ENCODE measurements around the gene KAZN. TPM values are rescaled to one million over a fixed set of nuclear protein-coding genes. Genes with fewer than 3 reads are reported as not detected.

Gene KAZN
- polyA plus RNA-seq, 1 experiment: 5.5 TPM

DNA sequence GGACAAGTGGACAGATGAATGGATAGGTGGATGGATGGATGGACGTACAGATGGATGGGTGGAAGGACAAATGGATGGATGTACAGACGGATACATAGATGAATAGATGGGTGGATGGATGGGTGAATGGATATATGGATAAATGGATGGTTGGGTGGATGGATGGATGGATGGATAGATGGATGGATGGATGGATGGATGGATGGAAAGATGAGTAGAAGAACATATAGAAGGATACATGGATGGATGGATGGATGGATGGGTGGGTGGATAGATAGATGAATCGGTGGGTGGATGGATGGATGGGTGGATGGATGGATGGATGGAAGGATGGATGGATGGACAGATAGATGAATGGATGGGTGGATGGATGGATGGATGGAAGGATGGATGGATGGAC lies 274.3 kb downstream of the KAZN start:
- POLR2A ChIA-PET: no interaction called here
- H3K4me3 ChIP-seq (ENCODE audit: low read depth, low read length): no peak overlapping the region
- TF ChIP-seq, protein P1, sequence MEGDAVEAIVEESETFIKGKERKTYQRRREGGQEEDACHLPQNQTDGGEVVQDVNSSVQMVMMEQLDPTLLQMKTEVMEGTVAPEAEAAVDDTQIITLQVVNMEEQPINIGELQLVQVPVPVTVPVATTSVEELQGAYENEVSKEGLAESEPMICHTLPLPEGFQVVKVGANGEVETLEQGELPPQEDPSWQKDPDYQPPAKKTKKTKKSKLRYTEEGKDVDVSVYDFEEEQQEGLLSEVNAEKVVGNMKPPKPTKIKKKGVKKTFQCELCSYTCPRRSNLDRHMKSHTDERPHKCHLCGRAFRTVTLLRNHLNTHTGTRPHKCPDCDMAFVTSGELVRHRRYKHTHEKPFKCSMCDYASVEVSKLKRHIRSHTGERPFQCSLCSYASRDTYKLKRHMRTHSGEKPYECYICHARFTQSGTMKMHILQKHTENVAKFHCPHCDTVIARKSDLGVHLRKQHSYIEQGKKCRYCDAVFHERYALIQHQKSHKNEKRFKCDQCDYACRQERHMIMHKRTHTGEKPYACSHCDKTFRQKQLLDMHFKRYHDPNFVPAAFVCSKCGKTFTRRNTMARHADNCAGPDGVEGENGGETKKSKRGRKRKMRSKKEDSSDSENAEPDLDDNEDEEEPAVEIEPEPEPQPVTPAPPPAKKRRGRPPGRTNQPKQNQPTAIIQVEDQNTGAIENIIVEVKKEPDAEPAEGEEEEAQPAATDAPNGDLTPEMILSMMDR (IDR thresholded peaks at IDR 0.05; ENCODE audit: insufficient read depth, low read depth, low read length): no peak
- H3K27me3 ChIP-seq (ENCODE audit: control insufficient read depth, insufficient read depth, low read length): no peaks in the 10 kb centered on the region
- CTCF ChIA-PET: interaction anchor here (0.7 kb wide), 1 partner anchor 12 kb away, joined by 3 read pairs; no protein-coding TSS in a partner anchor
- no peaks in the 10 kb centered on the region for H3K36me3 ChIP-seq (ENCODE audit: control insufficient read depth, insufficient read depth, low read length)
- DNase-seq (ENCODE audit: low read depth): no peak

DNA sequence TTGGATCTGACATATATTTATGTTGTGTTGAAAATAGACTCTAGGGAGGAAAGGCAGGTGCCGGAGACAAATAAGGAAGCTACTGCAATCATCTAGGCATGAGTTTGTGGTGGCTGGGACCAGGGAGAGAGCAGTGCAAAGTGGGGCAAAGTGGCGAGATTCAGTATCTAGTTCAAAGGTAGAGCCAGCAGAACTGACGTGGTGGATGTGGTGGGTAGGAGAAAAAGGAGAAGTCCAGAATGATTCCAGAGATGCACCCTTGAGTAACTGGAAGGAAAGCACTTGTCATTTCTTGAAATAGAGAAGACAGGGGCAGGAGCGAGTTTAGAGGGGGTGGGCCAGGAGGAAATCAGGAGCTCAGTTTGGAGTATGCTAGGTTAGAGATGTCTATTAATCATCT lies 275.2 kb downstream of the KAZN start:
- Histone ChIP-seq H3K4me3 (ENCODE audit: low read depth, low read length) (no peak overlapping the region), H3K27me3 (ENCODE audit: control insufficient read depth, insufficient read depth, low read length) (no peaks in the 10 kb centered on the region), H3K36me3 (ENCODE audit: control insufficient read depth, insufficient read depth, low read length) (no peaks in the 10 kb centered on the region)
- TF ChIP-seq, protein P1 (IDR thresholded peaks at IDR 0.05; ENCODE audit: insufficient read depth, low read depth, low read length): no peak
- CTCF ChIA-PET: interaction anchor here (1.5 kb wide), 1 partner anchor 154 kb away, joined by 6 read pairs; no protein-coding TSS in a partner anchor
- POLR2A ChIA-PET: no interaction called here
- DNase-seq (ENCODE audit: low read depth): no peak

DNA sequence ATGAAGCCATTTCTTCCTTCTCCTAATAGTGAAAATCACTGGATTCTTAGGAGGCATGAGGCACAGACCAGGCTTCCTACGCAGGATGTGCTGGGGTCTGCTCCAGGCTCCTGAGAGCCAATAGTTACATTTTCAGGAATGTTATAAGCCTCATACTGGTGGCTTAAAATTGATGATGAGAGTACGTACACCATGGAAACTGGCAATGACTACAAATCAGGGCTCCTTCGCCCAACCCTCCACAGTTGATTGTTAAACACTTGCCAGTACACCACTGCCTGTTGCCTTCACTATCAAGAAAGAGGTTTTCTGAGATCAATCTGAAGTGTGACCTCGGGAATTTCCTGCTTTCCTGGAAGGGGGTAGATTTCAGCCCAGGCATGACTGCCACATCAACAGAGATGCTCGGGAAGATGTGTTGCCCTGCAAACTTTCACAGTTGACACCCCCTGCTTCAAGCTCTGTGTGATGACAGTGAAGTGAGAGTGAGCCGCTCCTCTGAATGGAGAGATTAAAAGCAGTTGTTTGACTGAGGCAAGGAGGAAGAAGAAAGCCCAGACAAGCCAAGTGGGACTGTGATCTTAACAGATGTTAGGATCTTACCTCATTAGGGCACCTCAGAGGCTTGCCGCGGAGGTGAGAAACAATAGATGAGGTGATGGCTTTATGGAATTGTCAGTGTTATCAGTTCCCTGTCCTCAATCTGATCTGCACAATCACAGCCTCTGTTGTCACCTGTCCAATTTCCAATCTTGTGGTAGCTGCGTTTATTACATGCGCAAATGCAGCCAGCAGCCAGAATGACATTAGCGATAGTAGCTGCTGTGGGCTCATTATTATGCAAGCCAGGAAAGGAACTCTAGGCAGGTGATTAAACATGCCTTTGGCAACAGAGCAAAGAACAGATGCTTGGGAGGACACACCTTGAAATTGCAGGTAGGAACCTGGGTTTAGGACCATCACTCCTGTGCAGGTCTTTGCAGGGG lies 277.3 kb downstream of the KAZN start:
- TF ChIP-seq, protein P1 (IDR thresholded peaks at IDR 0.05; ENCODE audit: insufficient read depth, low read depth, low read length): no peak
- DNase-seq (ENCODE audit: low read depth): no peak
- ChIA-PET POLR2A (no interaction called here), CTCF (no interaction called here)
- H3K4me3 ChIP-seq (ENCODE audit: low read depth, low read length): no peak overlapping the region
- H3K36me3 ChIP-seq (ENCODE audit: control insufficient read depth, insufficient read depth, low read length): no peaks in the 10 kb centered on the region
- H3K27me3 ChIP-seq (ENCODE audit: control insufficient read depth, insufficient read depth, low read length): no peaks in the 10 kb centered on the region

DNA sequence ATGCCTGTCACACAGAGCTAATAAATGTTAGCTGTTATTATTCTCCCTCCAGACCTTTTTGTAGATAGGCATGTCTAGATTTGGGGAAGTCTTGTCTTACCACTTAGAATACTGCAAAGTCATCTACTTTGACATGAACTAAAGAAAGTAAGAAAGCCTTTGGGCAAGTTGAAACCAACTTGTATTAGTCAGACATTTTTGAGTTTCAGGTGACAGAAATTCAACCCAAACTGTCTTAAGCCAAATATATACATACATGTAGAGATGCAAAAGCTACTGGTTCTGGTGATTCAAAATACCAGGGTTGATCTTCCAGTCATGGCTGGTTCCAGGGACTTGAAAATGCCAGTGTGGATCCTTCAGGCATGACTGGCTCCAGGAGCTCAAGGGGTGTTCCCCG lies 278.3 kb downstream of the KAZN start:
- Histone ChIP-seq H3K4me3 (ENCODE audit: low read depth, low read length) (no peak overlapping the region), H3K36me3 (ENCODE audit: control insufficient read depth, insufficient read depth, low read length) (no peaks in the 10 kb centered on the region), H3K27me3 (ENCODE audit: control insufficient read depth, insufficient read depth, low read length) (no peaks in the 10 kb centered on the region)
- ChIA-PET POLR2A (no interaction called here), CTCF (interaction anchor here (1.0 kb wide), 1 partner anchor 40 kb away, joined by 3 read pairs; no protein-coding TSS in a partner anchor)
- no peak for DNase-seq (ENCODE audit: low read depth)
- TF ChIP-seq, protein P1 (IDR thresholded peaks at IDR 0.05; ENCODE audit: insufficient read depth, low read depth, low read length): no peak

DNA sequence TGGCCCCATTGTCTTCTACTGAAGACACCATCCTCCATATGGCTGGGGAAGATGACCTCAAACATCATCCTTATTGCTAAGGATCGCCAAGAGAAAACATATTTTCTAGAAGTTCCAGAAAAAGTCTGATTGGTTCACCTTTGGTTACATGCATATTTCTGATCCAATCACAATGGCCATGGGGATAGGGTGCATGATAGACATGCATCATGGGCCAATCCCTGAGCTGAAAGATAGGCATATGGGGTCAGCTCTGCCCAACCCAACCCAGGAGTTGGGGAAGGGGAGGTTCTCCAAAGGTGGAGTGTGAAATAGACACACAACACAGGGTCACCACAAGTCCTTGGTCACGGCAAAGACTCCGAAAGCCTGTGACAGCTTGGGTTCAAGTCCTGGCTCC lies 278.7 kb downstream of the KAZN start:
- H3K27me3 ChIP-seq (ENCODE audit: control insufficient read depth, insufficient read depth, low read length): no peaks in the 10 kb centered on the region
- ChIA-PET CTCF (interaction anchor here (1.0 kb wide), 1 partner anchor 41 kb away, joined by 3 read pairs; no protein-coding TSS in a partner anchor), POLR2A (no interaction called here)
- H3K4me3 ChIP-seq (ENCODE audit: low read depth, low read length): no peak overlapping the region
- DNase-seq (ENCODE audit: low read depth): no peak
- TF ChIP-seq, protein P1 (IDR thresholded peaks at IDR 0.05; ENCODE audit: insufficient read depth, low read depth, low read length): no peak
- no peaks in the 10 kb centered on the region for H3K36me3 ChIP-seq (ENCODE audit: control insufficient read depth, insufficient read depth, low read length)

Measured in BJ (cell line).